Measurements from ENCODE around the gene CSF2RB. TPM values are rescaled to one million over a fixed set of nuclear protein-coding genes. Genes with fewer than 3 reads are reported as not detected.
"Not testable (repeated sequence)": the region's sequence is repeated elsewhere in the genome, so short reads cannot be mapped to it uniquely, and the experiment has no call there.

Gene CSF2RB
- total and polyA plus RNA-seq, 2 donors = 4.1 to 5.3 TPM

DNA sequence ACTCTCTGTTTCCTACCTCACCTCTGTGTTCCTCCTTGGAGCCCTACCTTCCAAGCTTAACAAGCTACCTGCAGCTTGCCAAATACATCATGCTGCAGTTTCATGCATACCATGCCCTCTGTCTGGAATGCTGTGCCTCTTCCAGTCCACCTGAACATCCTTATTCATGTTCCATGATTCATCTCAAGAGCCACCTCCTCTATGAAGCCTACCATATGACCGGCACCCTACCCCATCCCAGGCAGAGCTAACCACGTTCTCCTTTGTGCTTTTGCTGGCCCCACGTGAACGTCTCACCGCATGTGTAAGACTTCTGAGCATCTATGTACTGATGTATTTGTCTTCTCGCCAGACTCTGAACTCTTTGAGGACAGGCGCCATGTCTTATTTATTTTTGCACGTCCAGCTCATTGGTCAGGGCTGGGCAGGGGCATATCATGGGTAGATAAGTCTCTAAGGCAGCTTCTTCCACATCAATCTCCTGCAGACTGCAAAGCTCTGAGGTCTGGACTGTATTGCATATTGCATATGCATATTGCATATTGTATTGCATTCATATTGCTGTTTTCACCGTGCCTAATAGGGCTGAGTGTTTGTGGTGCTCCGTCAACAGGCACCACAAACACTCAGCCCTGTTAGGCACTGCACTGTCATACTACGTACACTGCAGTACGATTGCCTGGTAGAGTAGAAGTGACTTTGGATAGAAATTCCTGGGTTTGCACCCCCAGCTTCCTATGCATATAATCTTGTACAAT is 74.8 kb downstream of the CSF2RB start:
- H3K4me3 ChIP-seq (ENCODE audit: low read depth, low read length) = no peak overlapping the region
- H3K4me1 ChIP-seq (ENCODE audit: insufficient read depth) = no peaks in the 10 kb centered on the region
- no peak overlapping the region for H3K27ac ChIP-seq (ENCODE audit: low read depth)
- whole genome bisulfite sequencing = 77% methylated on average over 12 of the region's 12 CpGs
- DNase-seq (ENCODE audit: extremely low spot score) = no peak
- H3K36me3 ChIP-seq (ENCODE audit: insufficient read depth) = no peaks in the 10 kb centered on the region

DNA sequence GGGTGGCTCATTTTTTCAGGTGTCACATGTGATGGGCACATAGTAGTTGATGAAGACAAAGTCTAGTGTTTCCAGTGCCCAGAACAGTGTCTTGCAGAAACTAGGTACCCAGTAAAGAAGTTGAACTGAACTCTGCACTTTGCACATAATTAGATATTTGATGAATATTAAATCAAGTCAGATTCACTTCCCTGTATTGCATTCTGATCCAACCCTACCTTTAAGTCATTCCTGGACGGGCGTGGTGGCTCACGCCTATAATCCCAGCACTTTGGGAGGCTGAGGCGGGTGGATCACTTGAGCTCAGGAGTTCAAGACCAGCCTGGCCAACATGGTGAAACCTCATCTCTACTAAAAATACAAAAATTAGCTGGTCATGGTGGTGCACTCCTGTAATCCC is 75.6 kb downstream of the CSF2RB start:
- H3K4me1 ChIP-seq (ENCODE audit: insufficient read depth); H3K27ac ChIP-seq (ENCODE audit: low read depth); DNase-seq (ENCODE audit: extremely low spot score); H3K36me3 ChIP-seq (ENCODE audit: insufficient read depth); H3K4me3 ChIP-seq (ENCODE audit: low read depth, low read length): not testable (repeated sequence)
- WGBS = 88% methylated on average over 4 of the region's 4 CpGs

Other genes starting within 250 kb of the CSF2RB start
- not detected for gene CACNG2, start 209.9 kb upstream of the CSF2RB start, total RNA-seq
- gene CACNG2, start 209.9 kb upstream of the CSF2RB start, polyA plus RNA-seq = not detected
- 20.2 TPM for gene IFT27, start 137.5 kb upstream of the CSF2RB start, total RNA-seq
- gene IFT27, start 137.5 kb upstream of the CSF2RB start, polyA plus RNA-seq = 27.2 TPM
- 2.2 TPM for gene PVALB, start 96.6 kb upstream of the CSF2RB start, total RNA-seq
- 2.7 TPM for gene PVALB, start 96.6 kb upstream of the CSF2RB start, polyA plus RNA-seq
- gene NCF4, start 52.6 kb upstream of the CSF2RB start, total RNA-seq = 9.7 TPM
- 11.9 TPM for gene NCF4, start 52.6 kb upstream of the CSF2RB start, polyA plus RNA-seq
- 19.4 TPM for gene TST, start 105.8 kb downstream of the CSF2RB start, total RNA-seq
- 48.8 TPM for gene TST, start 105.8 kb downstream of the CSF2RB start, polyA plus RNA-seq
- 44.1 TPM for gene MPST, start 106.1 kb downstream of the CSF2RB start, total RNA-seq
- 123 TPM for gene MPST, start 106.1 kb downstream of the CSF2RB start, polyA plus RNA-seq
- gene KCTD17, start 138.1 kb downstream of the CSF2RB start, total RNA-seq = 13.8 TPM
- 36.1 TPM for gene KCTD17, start 138.1 kb downstream of the CSF2RB start, polyA plus RNA-seq
- gene TMPRSS6, start 196.1 kb downstream of the CSF2RB start, total RNA-seq = not detected
- gene TMPRSS6, start 196.1 kb downstream of the CSF2RB start, polyA plus RNA-seq = 0.04 TPM
- 0.69 TPM for gene IL2RB, start 236.3 kb downstream of the CSF2RB start, total RNA-seq
- gene IL2RB, start 236.3 kb downstream of the CSF2RB start, polyA plus RNA-seq = 0.70 TPM

Data from urinary bladder (tissue), 4 donors.